SK-N-MC (cell line): ENCODE measurements around the gene MORC3.

Experiments
- EZH2 ChIP-seq: fragments of 200-600 bp; sonication (generic); IDR thresholded peaks from one replicate; pipeline ENCODE4 v1.6.1; 2017; ENCODE audit warnings: antibody characterized with exemption
- POLR2AphosphoS5 ChIP-seq: IDR thresholded peaks from 2 replicates; pipeline ENCODE4 v1.6.1; 2012; ENCODE audit warnings: mild to moderate bottlenecking, low read depth, low read length, borderline replicate concordance

DNA sequence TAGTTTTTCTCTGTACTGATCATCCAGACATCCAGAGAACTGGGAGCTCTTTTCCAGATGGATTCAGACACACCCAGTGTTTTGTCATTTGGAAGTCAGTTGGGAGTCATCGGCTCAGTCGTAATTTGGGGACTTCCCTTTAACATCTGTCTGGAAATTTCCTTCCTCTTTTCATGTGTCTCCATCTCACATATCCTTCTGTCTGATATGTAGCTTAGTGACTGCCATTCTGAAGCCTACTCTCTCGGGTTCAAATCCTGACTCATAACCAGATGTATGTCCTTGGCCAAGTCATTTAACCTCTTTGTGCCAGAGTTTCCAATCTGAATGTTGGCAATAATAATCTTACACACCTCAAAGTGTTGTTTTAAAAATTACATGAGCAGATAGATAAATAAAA lies 3.0 kb downstream of the MORC3 start:
- TF ChIP-seq EZH2 = no peak
- TF ChIP-seq POLR2AphosphoS5 = no peak
